Central memory CD4-positive, alpha-beta T cell (primary cell): ENCODE data around the gene INSYN2B.

ENCODE experiments used
- DNase-seq: peaks from one replicate; pipeline ENCODE4 v3.0.0; 2022

The INSYN2B gene

GRCh38 chr5:169923988-169924387 is 56.3 kb downstream of the INSYN2B start:
- no peak for DNase-seq

- no peak for DNase-seq
These were observed 57.8 kb downstream of the INSYN2B start for GRCh38 chr5:169922474-169922873.

- no peak for DNase-seq
These were observed 58.3 kb downstream of the INSYN2B start for GRCh38 chr5:169921949-169922348.

- no peak for DNase-seq
These were observed 58.9 kb downstream of the INSYN2B start for GRCh38 chr5:169921384-169921783.

GRCh38 chr5:169920474-169920873 is 59.8 kb downstream of the INSYN2B start:
- DNase-seq = no peak

GRCh38 chr5:169918228-169918627 is 62.1 kb downstream of the INSYN2B start:
- DNase-seq = no peak

GRCh38 chr5:169917500-169917899 is 62.8 kb downstream of the INSYN2B start:
- no peak for DNase-seq

- no peak for DNase-seq
These were observed 65.5 kb downstream of the INSYN2B start for GRCh38 chr5:169914766-169915165.

GRCh38 chr5:169913479-169913878 is 66.8 kb downstream of the INSYN2B start:
- DNase-seq = no peak

- no peak for DNase-seq
These were observed 68.7 kb downstream of the INSYN2B start for GRCh38 chr5:169911448-169912212.

GRCh38 chr5:169910393-169910792 is 69.9 kb downstream of the INSYN2B start:
- DNase-seq = no peak

GRCh38 chr5:169909945-169910344 is 70.3 kb downstream of the INSYN2B start:
- DNase-seq = no peak

GRCh38 chr5:169908864-169909263 is 71.4 kb downstream of the INSYN2B start:
- no peak for DNase-seq

GRCh38 chr5:169906745-169907649 is 73.3 kb downstream of the INSYN2B start:
- DNase-seq = no peak

- no peak for DNase-seq
These were observed 75.3 kb downstream of the INSYN2B start for GRCh38 chr5:169905017-169905416.

GRCh38 chr5:169904508-169904907 is 75.8 kb downstream of the INSYN2B start:
- DNase-seq = no peak

GRCh38 chr5:169904059-169904458 is 76.2 kb downstream of the INSYN2B start:
- DNase-seq = no peak

- no peak for DNase-seq
These were observed 78.4 kb downstream of the INSYN2B start for GRCh38 chr5:169901896-169902295.

- no peak for DNase-seq
These were observed 82.8 kb downstream of the INSYN2B start for GRCh38 chr5:169897481-169897880.

GRCh38 chr5:169895926-169896325 is 84.4 kb downstream of the INSYN2B start:
- no peak for DNase-seq

- DNase-seq = no peak
These were observed 86.7 kb downstream of the INSYN2B start for GRCh38 chr5:169893571-169893970.

- no peak for DNase-seq
These were observed 87.3 kb downstream of the INSYN2B start for GRCh38 chr5:169893010-169893409.

GRCh38 chr5:169889572-169889971 is 90.7 kb downstream of the INSYN2B start:
- no peak for DNase-seq

- DNase-seq = no peak
These were observed 93.6 kb downstream of the INSYN2B start for GRCh38 chr5:169886677-169887076.
